IMR-90 (cell line): Measurements from ENCODE around the gene PRR5. TPM values are rescaled to one million over a fixed set of nuclear protein-coding genes. Genes with fewer than 3 reads are reported as not detected.

ENCODE experiments used
- ATAC-seq: fragments of 200-7000 bp; cut with Tn5 transposase; 2 replicates; pipeline ENCODE4 v1.9.1; 2020; ENCODE audit warnings: low read depth, mild to moderate bottlenecking, moderate library complexity
- BruUV-seq: library from RNA; stranded (reverse); fragments of 400-500 nt; replicated peaks from 2 replicates; lab custom pipeline; 2021; lab: Mats Ljungman, UMichigan
- CTCF ChIA-PET: fragments of 300-600 bp; formaldehyde crosslinking; extraction: SDS; loops from one replicate; lab custom pipeline; 2021; ENCODE audit warnings: antibody characterized with exemption; lab: Yijun Ruan, JAX
- POLR2A ChIA-PET: fragments of 300-600 bp; sonication (Branson Sonifier 250); formaldehyde crosslinking; loops from one replicate; lab custom pipeline; 2022; ENCODE audit warnings: antibody characterized with exemption; ENCODE audit not compliant: unreplicated experiment; lab: Charles Lee
- DNase-seq: peaks from one replicate; pipeline ENCODE4 v3.0.0; 2013
- H2AFZ ChIP-seq: replicated peaks from 2 replicates; pipeline ENCODE3; 2013; ENCODE audit warnings: low read length, mild to moderate bottlenecking; ENCODE audit not compliant: poor library complexity
- H2AK5ac ChIP-seq: 2 replicates; pipeline ENCODE4 v1.6.1; 2013; ENCODE audit warnings: low read depth, low read length, inconsistent platforms
- H2AK9ac ChIP-seq: replicated peaks from 2 replicates; pipeline ENCODE3; 2013; ENCODE audit warnings: mild to moderate bottlenecking, low read depth, low read length, moderate library complexity; ENCODE audit not compliant: poor library complexity
- H2BK120ac ChIP-seq: 2 replicates; pipeline ENCODE4 v1.6.1; 2013; ENCODE audit warnings: low read depth, low read length, inconsistent platforms
- H2BK15ac ChIP-seq: 3 replicates; pipeline ENCODE4 v1.6.1; 2013; ENCODE audit warnings: low read depth, low read length, inconsistent platforms
- H2BK20ac ChIP-seq: 2 replicates; pipeline ENCODE4 v1.6.1; 2013; ENCODE audit warnings: low read depth, mild to moderate bottlenecking, inconsistent platforms, low read length, moderate library complexity
- H2BK5ac ChIP-seq: 2 replicates; pipeline ENCODE4 v1.6.1; 2013; ENCODE audit warnings: mild to moderate bottlenecking, low read depth, low read length, inconsistent platforms; ENCODE audit not compliant: poor library complexity, severe bottlenecking
- H3K14ac ChIP-seq: replicated peaks from 2 replicates; pipeline ENCODE4 v1.6.1; 2013; ENCODE audit warnings: low read depth, low read length, inconsistent platforms
- H3K18ac ChIP-seq: 2 replicates; pipeline ENCODE4 v1.6.1; 2013; ENCODE audit warnings: low read depth, low read length, control low read depth
- H3K23ac ChIP-seq: 2 replicates; pipeline ENCODE4 v1.6.1; 2013; ENCODE audit warnings: low read depth, low read length, inconsistent platforms
- H3K27ac ChIP-seq: 2 replicates; pipeline ENCODE4 v1.5.1; 2013; ENCODE audit warnings: mild to moderate bottlenecking, control low read depth, low read length; ENCODE audit not compliant: insufficient read depth
- H3K27me3 ChIP-seq: 2 replicates; pipeline ENCODE4 v1.6.1; 2013; ENCODE audit warnings: low read length; ENCODE audit not compliant: control insufficient read depth, insufficient read depth
- H3K36me3 ChIP-seq: 2 replicates; pipeline ENCODE4 v1.6.1; 2013; ENCODE audit warnings: low read length, mixed read lengths; ENCODE audit not compliant: control insufficient read depth, insufficient read depth
- H3K4ac ChIP-seq: 2 replicates; pipeline ENCODE4 v1.6.1; 2013; ENCODE audit warnings: low read depth, low read length, inconsistent platforms
- H3K4me1 ChIP-seq: 2 replicates; pipeline ENCODE4 v1.6.1; 2013; ENCODE audit warnings: low read length, mixed read lengths; ENCODE audit not compliant: control insufficient read depth, insufficient read depth
- H3K4me2 ChIP-seq: 2 replicates; pipeline ENCODE4 v1.6.1; 2013; ENCODE audit warnings: low read depth, mild to moderate bottlenecking, control low read depth, low read length, moderate library complexity
- H3K4me3 ChIP-seq: 2 replicates; pipeline ENCODE4 v1.5.1; 2013; ENCODE audit warnings: low read depth, mild to moderate bottlenecking, control low read depth, low read length, moderate library complexity; ENCODE audit not compliant: insufficient read depth
- H3K56ac ChIP-seq: 2 replicates; pipeline ENCODE4 v1.6.1; 2013; ENCODE audit warnings: low read length, inconsistent platforms; ENCODE audit not compliant: insufficient read depth; ENCODE audit errors: extremely low read depth
- H3K79me1 ChIP-seq, 2 experiments: 2 replicates each; pipeline ENCODE4 v1.6.1; 2013; ENCODE audit warnings: low read length in 2 of 2, inconsistent platforms in 1 of 2, low read depth in 1 of 2
- H3K9ac ChIP-seq: 2 replicates; pipeline ENCODE4 v1.6.1; 2013; ENCODE audit warnings: low read depth, low read length, control low read depth
- H3K9me1 ChIP-seq: 2 replicates; pipeline ENCODE4 v1.6.1; 2013; ENCODE audit warnings: low read length, inconsistent platforms; ENCODE audit not compliant: insufficient read depth
- H3K9me3 ChIP-seq: 2 replicates; pipeline ENCODE4 v1.6.1; 2013; ENCODE audit warnings: low read length; ENCODE audit not compliant: control insufficient read depth, insufficient read depth
- H4K20me1 ChIP-seq: 2 replicates; pipeline ENCODE4 v1.6.1; 2013; ENCODE audit warnings: low read length, inconsistent platforms; ENCODE audit not compliant: insufficient read depth
- H4K5ac ChIP-seq: 2 replicates; pipeline ENCODE4 v1.6.1; 2013; ENCODE audit warnings: mild to moderate bottlenecking, low read depth, low read length, control low read depth
- H4K8ac ChIP-seq, 2 experiments: 2 replicates each; pipeline ENCODE4 v1.6.1; 2013; ENCODE audit warnings: low read depth in 2 of 2, low read length in 2 of 2, control low read depth in 1 of 2, inconsistent platforms in 1 of 2
- H4K91ac ChIP-seq: 2 replicates; pipeline ENCODE4 v1.6.1; 2013; ENCODE audit warnings: low read depth, low read length, inconsistent platforms; ENCODE audit not compliant: insufficient read depth
- CEBPB ChIP-seq: IDR thresholded peaks from 2 replicates; pipeline ENCODE4 v1.6.1; 2012; ENCODE audit warnings: low read depth, low read length, improper control_type of control experiment
- WGBS, 2 experiments: methylation state at CpG; one replicate each; pipeline versions ENCODE4 v1.1.5 to v1.1.7; 2013; ENCODE audit warnings: missing lambda C conversion rate in 2 of 2; ENCODE audit not compliant: insufficient read length in 1 of 2; ENCODE audit errors: extremely low coverage in 2 of 2; 5-methylcytosine and 5-hydroxymethylcytosine counted together
- dilution Hi-C: fragments of 300-500 bp; cut with HindIII; formaldehyde crosslinking; loops from one replicate; pipeline ENCODE4 v1.14.3; 2018; ENCODE audit warnings: low sequenced_read_pairs; ENCODE audit not compliant: unreplicated experiment
- in situ Hi-C: fragments of 300-500 bp; cut with MboI; formaldehyde crosslinking; loops from 3 replicates; pipeline ENCODE4 v1.14.3; 2019; ENCODE audit warnings: low sequenced_read_pairs, inconsistent platforms, mixed read lengths
- intact Hi-C: fragments of 100-400 bp; cut with micrococcal nuclease; formaldehyde crosslinking; loops from 2 replicates; pipeline ENCODE4 v1.10.0; 2022
- polyA plus RNA-seq, 3 experiments: library from polyadenylated mRNA; depleted of rRNA; stranded (reverse); fragments of >200 nt; gene quantifications; 2 replicates each; pipeline ENCODE4 v1.2.3, GENCODE V29; 2012; ENCODE audit warnings: low replicate concordance in 1 of 3
- total RNA-seq: library from RNA; depleted of rRNA; stranded (reverse); fragments of >200 nt; gene quantifications from 2 replicates; pipeline ENCODE4 v1.2.3, GENCODE V29; 2012
- TF ChIP-seq, protein P1 (sequence below): conservative IDR thresholded peaks from 2 replicates; pipeline ENCODE4 v1.5.1; 2012; ENCODE audit warnings: mild to moderate bottlenecking, low read depth, low read length, improper control_type of control experiment

Gene PRR5
- total and polyA plus RNA-seq, 2 of the 4 experiments (the other 2 are of a cell fraction), result 8.1 to 24.3 TPM

DNA sequence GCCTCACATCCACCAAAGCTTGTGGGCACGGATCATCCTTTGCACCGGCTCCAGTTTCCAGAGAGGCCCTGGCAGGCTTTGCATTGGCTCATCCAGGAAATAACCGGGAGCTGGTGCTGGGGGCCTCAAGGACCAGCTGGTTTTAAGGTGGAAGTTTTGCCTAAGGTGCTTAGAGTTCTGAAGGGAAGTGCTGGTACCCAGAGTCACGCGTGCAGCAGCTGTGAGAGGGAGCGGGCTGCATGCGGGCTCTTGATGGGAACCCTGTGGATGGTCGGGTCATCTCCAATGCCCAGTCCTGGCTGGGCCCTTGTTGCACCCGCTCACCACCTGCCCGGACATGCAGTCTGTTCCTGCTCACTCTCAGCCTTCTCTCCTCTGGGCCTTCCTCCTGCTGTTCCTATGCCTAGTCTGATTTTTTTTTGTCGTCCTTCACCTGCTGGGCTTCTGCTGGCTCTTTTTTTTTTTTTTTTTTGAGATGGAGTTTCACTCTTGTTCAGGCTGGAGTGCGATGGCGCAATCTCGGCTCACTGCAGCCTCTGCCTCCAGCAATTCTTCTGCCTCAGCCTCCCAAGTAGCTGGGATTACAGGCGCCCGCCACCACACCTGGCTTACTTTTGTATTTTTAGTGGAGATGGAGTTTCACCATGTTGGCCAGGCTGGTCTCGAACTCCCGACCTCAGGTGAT lies 24.0 kb upstream of the PRR5 start:
- dilution Hi-C loops (no loop called here), intact Hi-C loops (no loop called here), in situ Hi-C loops (no loop called here)
- H3K56ac ChIP-seq, result no peak overlapping the region
- no peak overlapping the region for H2BK15ac ChIP-seq
- H3K27ac ChIP-seq, result no peak overlapping the region
- H3K4me3 ChIP-seq, result no peak overlapping the region
- H2AFZ ChIP-seq, result no peak overlapping the region
- H3K14ac ChIP-seq, result no peak overlapping the region
- H2BK120ac ChIP-seq, result no peak overlapping the region; the same call in 1 of the 2 replicates
- no peaks in the 10 kb centered on the region for H3K27me3 ChIP-seq
- no peak overlapping the region for H3K4me2 ChIP-seq
- no peak overlapping the region for H4K5ac ChIP-seq
- peaks cover 9% of the 10 kb centered on the region for H4K20me1 ChIP-seq
- peaks cover 10% of the 10 kb centered on the region; the same call in 1 of the 2 replicates for H3K4me1 ChIP-seq
- no peak overlapping the region for H3K18ac ChIP-seq
- H3K9me1 ChIP-seq, result 0 out of 2 replicates have a peak, but pooled peaks cover 5% of the 10 kb centered on the region
- ATAC-seq (no peak), DNase-seq (no peak)
- no peak overlapping the region for H2AK5ac ChIP-seq
- no peak overlapping the region for H3K9ac ChIP-seq
- no peak overlapping the region for H3K4ac ChIP-seq
- H4K91ac ChIP-seq, result no peak overlapping the region
- H2BK20ac ChIP-seq, result no peak overlapping the region
- WGBS, 2 experiments, result 100% methylated on average over 2 of the region's 18 CpGs; no CpG with 5 or more reads in 1 of the 2 experiments
- no peak overlapping the region for H2BK5ac ChIP-seq
- TF ChIP-seq, protein P1, sequence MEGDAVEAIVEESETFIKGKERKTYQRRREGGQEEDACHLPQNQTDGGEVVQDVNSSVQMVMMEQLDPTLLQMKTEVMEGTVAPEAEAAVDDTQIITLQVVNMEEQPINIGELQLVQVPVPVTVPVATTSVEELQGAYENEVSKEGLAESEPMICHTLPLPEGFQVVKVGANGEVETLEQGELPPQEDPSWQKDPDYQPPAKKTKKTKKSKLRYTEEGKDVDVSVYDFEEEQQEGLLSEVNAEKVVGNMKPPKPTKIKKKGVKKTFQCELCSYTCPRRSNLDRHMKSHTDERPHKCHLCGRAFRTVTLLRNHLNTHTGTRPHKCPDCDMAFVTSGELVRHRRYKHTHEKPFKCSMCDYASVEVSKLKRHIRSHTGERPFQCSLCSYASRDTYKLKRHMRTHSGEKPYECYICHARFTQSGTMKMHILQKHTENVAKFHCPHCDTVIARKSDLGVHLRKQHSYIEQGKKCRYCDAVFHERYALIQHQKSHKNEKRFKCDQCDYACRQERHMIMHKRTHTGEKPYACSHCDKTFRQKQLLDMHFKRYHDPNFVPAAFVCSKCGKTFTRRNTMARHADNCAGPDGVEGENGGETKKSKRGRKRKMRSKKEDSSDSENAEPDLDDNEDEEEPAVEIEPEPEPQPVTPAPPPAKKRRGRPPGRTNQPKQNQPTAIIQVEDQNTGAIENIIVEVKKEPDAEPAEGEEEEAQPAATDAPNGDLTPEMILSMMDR, result no peak
- TF ChIP-seq CEBPB, result peak; percentile 41; the same call in 1 of the 2 replicates
- POLR2A ChIA-PET, result no interaction called here
- H4K8ac ChIP-seq, result no peak overlapping the region
- H3K23ac ChIP-seq, result no peak overlapping the region
- no peaks in the 10 kb centered on the region for H3K36me3 ChIP-seq
- no TSS peak for BruUV-seq
- CTCF ChIA-PET, result no interaction called here
- H2AK9ac ChIP-seq, result no peak overlapping the region
- H3K9me3 ChIP-seq, result no peaks in the 10 kb centered on the region
- H3K79me1 ChIP-seq, result peaks cover 3 to 18% of the 10 kb centered on the region in 2 experiments; a peak in 2 of 4 replicates
